Measurements from ENCODE around the gene MAP6.

MAP6 gene

DNA sequence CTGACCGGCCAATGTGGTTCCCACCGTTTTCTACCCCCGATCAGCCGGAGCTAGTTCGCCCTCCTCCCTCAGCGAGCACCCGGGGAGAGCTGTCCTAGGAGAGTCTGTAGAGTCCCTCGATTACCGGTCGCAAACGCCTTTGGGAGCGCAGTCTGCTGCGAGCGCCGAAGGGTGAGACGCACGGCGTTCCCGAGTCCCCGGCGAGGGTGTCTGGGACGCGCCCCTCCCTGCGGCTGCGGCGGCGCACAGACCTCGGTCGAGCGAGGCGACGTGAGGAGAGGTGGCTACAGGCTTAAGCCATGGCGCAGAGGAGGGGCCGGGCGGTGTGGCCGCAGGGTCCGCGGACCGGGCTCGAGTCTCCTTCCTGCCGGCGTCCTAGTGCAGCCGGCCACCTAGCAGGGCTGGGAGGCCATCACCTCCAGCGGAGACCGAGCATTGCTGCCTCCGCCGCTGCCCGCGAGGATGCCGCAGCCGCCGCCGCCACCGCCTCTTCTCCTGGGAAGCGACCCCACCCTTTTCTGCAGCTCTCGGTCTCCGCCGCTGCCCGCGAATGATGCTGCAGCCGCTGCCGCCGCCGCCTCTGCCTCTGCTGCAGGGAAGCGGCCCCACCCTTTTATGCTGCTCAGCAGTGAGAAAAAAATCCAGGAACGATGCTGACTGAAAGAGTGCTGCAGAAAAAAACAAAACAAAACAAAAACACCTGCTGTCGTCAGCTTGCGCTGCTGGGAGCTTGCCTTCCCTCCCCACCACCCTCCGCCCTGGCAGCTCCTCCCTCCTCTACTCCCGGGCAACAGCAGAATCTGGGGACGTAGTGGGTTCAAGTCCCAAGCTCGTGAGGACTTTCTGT is at the start of gene MAP6:
Gene MAP6, minus strand, starts transcription at position 588 of the 847 bp plus-strand sequence. CDS start 669 bp downstream, outside the sequence.
- no peak for DNase-seq
- TF ChIP-seq, protein P1, sequence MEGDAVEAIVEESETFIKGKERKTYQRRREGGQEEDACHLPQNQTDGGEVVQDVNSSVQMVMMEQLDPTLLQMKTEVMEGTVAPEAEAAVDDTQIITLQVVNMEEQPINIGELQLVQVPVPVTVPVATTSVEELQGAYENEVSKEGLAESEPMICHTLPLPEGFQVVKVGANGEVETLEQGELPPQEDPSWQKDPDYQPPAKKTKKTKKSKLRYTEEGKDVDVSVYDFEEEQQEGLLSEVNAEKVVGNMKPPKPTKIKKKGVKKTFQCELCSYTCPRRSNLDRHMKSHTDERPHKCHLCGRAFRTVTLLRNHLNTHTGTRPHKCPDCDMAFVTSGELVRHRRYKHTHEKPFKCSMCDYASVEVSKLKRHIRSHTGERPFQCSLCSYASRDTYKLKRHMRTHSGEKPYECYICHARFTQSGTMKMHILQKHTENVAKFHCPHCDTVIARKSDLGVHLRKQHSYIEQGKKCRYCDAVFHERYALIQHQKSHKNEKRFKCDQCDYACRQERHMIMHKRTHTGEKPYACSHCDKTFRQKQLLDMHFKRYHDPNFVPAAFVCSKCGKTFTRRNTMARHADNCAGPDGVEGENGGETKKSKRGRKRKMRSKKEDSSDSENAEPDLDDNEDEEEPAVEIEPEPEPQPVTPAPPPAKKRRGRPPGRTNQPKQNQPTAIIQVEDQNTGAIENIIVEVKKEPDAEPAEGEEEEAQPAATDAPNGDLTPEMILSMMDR (IDR thresholded peaks at IDR 0.05; ENCODE audit: low read depth, low read length, missing control alignments) = no peak
- Histone ChIP-seq H3K27ac (no peak within 1 kb of the TSS), H3K36me3 (replicated peaks) (no peaks in the 10 kb centered on the region), H3K27me3 (replicated peaks) (peaks cover 50% of the 10 kb centered on the region), H3K4me3 (ENCODE audit: low read depth, low read length) (peak within 1 kb of the TSS; percentile 39)
- in situ Hi-C loops (cut with HindIII; ENCODE audit: low pct_ligation_motif_present, low sequenced_read_pairs) = no loop called here

GRCh38 chr11:75717608-75718418 is 49.0 kb upstream of the MAP6 start, which contains the start of gene MOGAT2:
TSS of gene MOGAT2 (plus strand) at chr11:75717838. CDS start at chr11:75717889, 51 bp downstream.
- TF ChIP-seq, protein P1 (IDR thresholded peaks at IDR 0.05; ENCODE audit: low read depth, low read length, missing control alignments) = no peak
- no peak for DNase-seq
- Histone ChIP-seq H3K27ac (no peak within 1 kb of the TSS), H3K36me3 (replicated peaks) (no peaks in the 10 kb centered on the region), H3K27me3 (replicated peaks) (no peaks in the 10 kb centered on the region), H3K4me3 (ENCODE audit: low read depth, low read length) (no peak within 1 kb of the TSS)
- in situ Hi-C loops (cut with HindIII; ENCODE audit: low pct_ligation_motif_present, low sequenced_read_pairs) = no loop called here

GRCh38 chr11:75716659-75717058 is 47.8 kb upstream of the MAP6 start:
- TF ChIP-seq, protein P1 (IDR thresholded peaks at IDR 0.05; ENCODE audit: low read depth, low read length, missing control alignments) = no peak
- in situ Hi-C loops (cut with HindIII; ENCODE audit: low pct_ligation_motif_present, low sequenced_read_pairs) = no loop called here
- Histone ChIP-seq H3K27ac (no peak overlapping the region), H3K27me3 (replicated peaks) (no peaks in the 10 kb centered on the region), H3K36me3 (replicated peaks) (no peaks in the 10 kb centered on the region), H3K4me3 (ENCODE audit: low read depth, low read length) (no peak overlapping the region)
- DNase-seq = no peak

DNA sequence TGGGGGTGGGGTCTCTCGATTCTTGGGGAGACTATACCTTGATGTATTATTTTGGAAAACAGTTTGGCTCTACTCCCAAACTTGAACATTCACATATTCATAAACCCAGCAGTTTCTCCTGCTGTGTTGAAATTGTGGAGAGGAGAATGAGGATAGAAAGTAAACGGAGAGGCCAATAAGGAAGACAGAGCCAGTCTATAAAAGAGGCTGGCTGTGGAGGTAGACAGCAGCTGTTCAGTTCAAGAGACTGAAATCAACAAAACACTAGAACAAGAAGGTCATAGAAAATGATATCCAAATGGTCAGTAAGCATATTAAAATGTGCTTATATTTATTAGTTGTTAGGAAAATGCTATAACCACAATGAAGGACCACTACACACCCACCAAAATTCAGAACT is 46.9 kb upstream of the MAP6 start:
- in situ Hi-C loops (cut with HindIII; ENCODE audit: low pct_ligation_motif_present, low sequenced_read_pairs) = no loop called here
- H3K27me3 ChIP-seq (replicated peaks) = no peaks in the 10 kb centered on the region
- TF ChIP-seq, protein P1 (IDR thresholded peaks at IDR 0.05; ENCODE audit: low read depth, low read length, missing control alignments) = no peak

DNA sequence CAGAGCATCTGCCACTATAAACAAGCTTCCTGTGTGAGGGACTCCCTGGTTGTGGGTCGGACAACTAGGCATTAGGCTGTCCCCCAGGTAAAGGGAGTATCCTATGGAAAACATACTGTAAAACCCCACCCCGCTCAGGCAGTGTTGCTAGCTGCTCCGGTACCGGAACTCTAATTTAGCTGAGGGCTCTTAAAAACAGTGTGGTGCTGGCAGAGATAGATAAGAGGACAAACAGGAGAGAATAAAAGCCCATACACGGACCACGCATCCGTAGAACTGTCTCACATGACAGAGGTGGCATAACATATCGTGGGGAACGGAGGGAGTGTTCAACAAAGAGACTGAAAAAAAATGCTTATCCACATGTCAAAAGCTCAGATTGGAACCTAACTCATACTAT is 45.4 kb upstream of the MAP6 start:
- Histone ChIP-seq H3K27ac (no peak overlapping the region), H3K27me3 (replicated peaks) (no peaks in the 10 kb centered on the region), H3K36me3 (replicated peaks) (no peaks in the 10 kb centered on the region), H3K4me3 (ENCODE audit: low read depth, low read length) (no peak overlapping the region)
- in situ Hi-C loops (cut with HindIII; ENCODE audit: low pct_ligation_motif_present, low sequenced_read_pairs) = no loop called here
- DNase-seq = no peak
- TF ChIP-seq, protein P1 (IDR thresholded peaks at IDR 0.05; ENCODE audit: low read depth, low read length, missing control alignments) = no peak

More for the DNA sequence above, 46.9 kb upstream of the MAP6 start:
- no peaks in the 10 kb centered on the region for H3K36me3 ChIP-seq (replicated peaks)
- no peak for DNase-seq
- no peak overlapping the region for H3K27ac ChIP-seq
- H3K4me3 ChIP-seq (ENCODE audit: low read depth, low read length) = no peak overlapping the region
